SK-N-SH treated with all-trans-retinoic acid at 6 μM for 48 hours (cell line): Measurements from ENCODE around the gene MTCL1.

Experiments used
- ATAC-seq: fragments of 200-7000 bp; cut with Tn5 transposase; 3 replicates; pipeline ENCODE4 v1.9.1; 2020; ENCODE audit warnings: mild to moderate bottlenecking, moderate library complexity
- ARNTL ChIP-seq: fragments of 450-650 bp; formaldehyde crosslinking; IDR thresholded peaks from 2 replicates; pipeline ENCODE4 v1.5.0; 2020; ENCODE audit warnings: low read depth, mild to moderate bottlenecking, moderate library complexity, borderline replicate concordance
- BACH2 ChIP-seq: fragments of 250-450 bp; sonication (Bioruptor Pico); IDR thresholded peaks from 2 replicates; pipeline ENCODE4 v1.9.0; 2021; ENCODE audit warnings: mild to moderate bottlenecking, borderline replicate concordance
- CSDC2 ChIP-seq: fragments of 250-450 bp; sonication (Bioruptor Pico); IDR thresholded peaks from 2 replicates; pipeline ENCODE4 v1.5.0; 2020; ENCODE audit warnings: mild to moderate bottlenecking, moderate library complexity
- GLIS3 ChIP-seq: fragments of 250-450 bp; sonication (Bioruptor Pico); IDR thresholded peaks from 2 replicates; pipeline ENCODE4 v1.5.0; 2020; ENCODE audit warnings: mild to moderate bottlenecking, moderate library complexity
- ISL1 ChIP-seq: fragments of 250-450 bp; sonication (Bioruptor Pico); IDR thresholded peaks from 2 replicates; pipeline ENCODE4 v2.1.2; 2022; ENCODE audit warnings: mild to moderate bottlenecking, moderate library complexity
- OSR1 ChIP-seq: fragments of 250-450 bp; sonication (Bioruptor Pico); IDR thresholded peaks from 2 replicates; pipeline ENCODE4 v1.8.0; 2022; ENCODE audit warnings: moderate library complexity, mild to moderate bottlenecking, inconsistent platforms
- PPARA ChIP-seq: fragments of 250-450 bp; sonication (Bioruptor Pico); IDR thresholded peaks from 2 replicates; pipeline ENCODE4 v1.5.0; 2020; ENCODE audit warnings: mild to moderate bottlenecking, borderline replicate concordance
- SNAI2 ChIP-seq: fragments of 250-450 bp; sonication (Bioruptor Pico); IDR thresholded peaks from 2 replicates; pipeline ENCODE4 v1.5.0; 2020; ENCODE audit warnings: mild to moderate bottlenecking, moderate library complexity
- TCF4 ChIP-seq: fragments of 250-450 bp; sonication (Bioruptor Pico); IDR thresholded peaks from 2 replicates; pipeline ENCODE4 v1.8.0; 2021; ENCODE audit warnings: mild to moderate bottlenecking, moderate library complexity, borderline replicate concordance
- TOX ChIP-seq: fragments of 250-450 bp; sonication (Bioruptor Pico); IDR thresholded peaks from 2 replicates; pipeline ENCODE4 v1.8.0; 2021; ENCODE audit warnings: mild to moderate bottlenecking, moderate library complexity, borderline replicate concordance
- ZC3H10 ChIP-seq: fragments of 250-450 bp; sonication (Bioruptor Pico); IDR thresholded peaks from 2 replicates; pipeline ENCODE4 v1.5.1; 2021; ENCODE audit warnings: mild to moderate bottlenecking, moderate library complexity
- ZFP30 ChIP-seq: fragments of 450-650 bp; formaldehyde crosslinking; IDR thresholded peaks from 2 replicates; pipeline ENCODE4 v1.5.0; 2022; ENCODE audit warnings: mild to moderate bottlenecking, moderate library complexity
- ZNF565 ChIP-seq: fragments of 450-650 bp; formaldehyde crosslinking; conservative IDR thresholded peaks from 2 replicates; pipeline ENCODE4 v1.5.0; 2020; ENCODE audit warnings: low read depth, mild to moderate bottlenecking, moderate library complexity
- ZNF70 ChIP-seq: fragments of 450-650 bp; formaldehyde crosslinking; IDR thresholded peaks from 2 replicates; pipeline ENCODE4 v1.5.0; 2020; ENCODE audit warnings: mild to moderate bottlenecking, moderate library complexity
- TF ChIP-seq, protein P1 (sequence below): fragments of 250-450 bp; sonication (Bioruptor Pico); IDR thresholded peaks from 2 replicates; pipeline ENCODE4 v1.8.0; 2020; ENCODE audit warnings: mild to moderate bottlenecking, moderate library complexity, borderline replicate concordance
- TF ChIP-seq, protein P2 (sequence below): fragments of 250-450 bp; sonication (Bioruptor Pico); IDR thresholded peaks from 2 replicates; pipeline ENCODE4 v1.5.0; 2020; ENCODE audit warnings: mild to moderate bottlenecking, moderate library complexity
- TF ChIP-seq, protein P3 (sequence below): fragments of 250-450 bp; sonication (Bioruptor Pico); IDR thresholded peaks from 2 replicates; pipeline ENCODE4 v1.8.0; 2021; ENCODE audit warnings: low read depth, mild to moderate bottlenecking, moderate library complexity, borderline replicate concordance
- TF ChIP-seq, protein P4 (sequence below): fragments of 250-450 bp; sonication (Bioruptor Pico); IDR thresholded peaks from 2 replicates; pipeline ENCODE4 v1.5.1; 2020; ENCODE audit warnings: low read depth, mild to moderate bottlenecking, moderate library complexity
- TF ChIP-seq, protein P5 (sequence below): fragments of 250-450 bp; sonication (Bioruptor Pico); IDR thresholded peaks from 2 replicates; pipeline ENCODE4 v1.5.1; 2021; ENCODE audit warnings: mild to moderate bottlenecking, moderate library complexity

MTCL1 gene

DNA sequence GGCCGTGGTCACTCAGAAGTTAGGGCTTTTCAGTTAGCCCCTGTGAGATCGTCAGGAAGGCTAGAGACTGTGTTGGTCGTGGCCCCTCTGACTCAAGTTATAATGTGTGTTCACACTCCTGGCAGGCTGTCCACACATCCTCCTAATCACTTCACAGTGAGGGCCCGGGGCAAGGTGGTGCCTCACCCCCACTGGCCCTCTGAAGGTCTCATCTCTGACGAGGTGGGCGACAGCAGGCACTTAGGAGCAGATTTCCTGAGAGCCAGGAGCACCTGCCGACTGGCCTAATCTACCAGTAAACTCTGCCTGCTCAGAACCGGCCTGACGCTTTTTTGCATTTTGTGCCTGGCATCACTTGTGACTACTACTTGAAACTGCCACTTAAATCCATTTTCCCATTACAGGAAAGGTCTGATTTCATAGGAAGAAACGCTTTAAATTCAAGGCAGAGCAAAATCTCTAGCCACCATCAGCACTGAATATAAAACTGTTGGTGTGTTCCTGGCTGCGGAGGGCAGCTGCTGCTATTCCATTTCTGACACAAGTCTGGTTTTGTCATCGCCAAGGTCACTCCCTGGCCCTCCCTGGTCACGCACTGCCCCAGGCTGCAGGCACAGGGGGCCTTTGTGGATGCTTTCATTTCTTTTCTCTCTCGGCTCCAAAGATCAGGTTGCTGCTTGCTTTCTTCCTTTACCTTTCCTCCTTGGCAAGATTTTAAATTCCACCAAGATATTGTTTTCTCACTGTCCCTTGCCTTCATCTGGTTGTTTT lies 48.1 kb upstream of the MTCL1 start:
- TF ChIP-seq TCF4 (CRISPR knock-in tag) = no peak
- TF ChIP-seq OSR1 = no peak
- TF ChIP-seq, protein P1, sequence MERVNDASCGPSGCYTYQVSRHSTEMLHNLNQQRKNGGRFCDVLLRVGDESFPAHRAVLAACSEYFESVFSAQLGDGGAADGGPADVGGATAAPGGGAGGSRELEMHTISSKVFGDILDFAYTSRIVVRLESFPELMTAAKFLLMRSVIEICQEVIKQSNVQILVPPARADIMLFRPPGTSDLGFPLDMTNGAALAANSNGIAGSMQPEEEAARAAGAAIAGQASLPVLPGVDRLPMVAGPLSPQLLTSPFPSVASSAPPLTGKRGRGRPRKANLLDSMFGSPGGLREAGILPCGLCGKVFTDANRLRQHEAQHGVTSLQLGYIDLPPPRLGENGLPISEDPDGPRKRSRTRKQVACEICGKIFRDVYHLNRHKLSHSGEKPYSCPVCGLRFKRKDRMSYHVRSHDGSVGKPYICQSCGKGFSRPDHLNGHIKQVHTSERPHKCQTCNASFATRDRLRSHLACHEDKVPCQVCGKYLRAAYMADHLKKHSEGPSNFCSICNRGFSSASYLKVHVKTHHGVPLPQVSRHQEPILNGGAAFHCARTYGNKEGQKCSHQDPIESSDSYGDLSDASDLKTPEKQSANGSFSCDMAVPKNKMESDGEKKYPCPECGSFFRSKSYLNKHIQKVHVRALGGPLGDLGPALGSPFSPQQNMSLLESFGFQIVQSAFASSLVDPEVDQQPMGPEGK = no peak
- TF ChIP-seq, protein P2, sequence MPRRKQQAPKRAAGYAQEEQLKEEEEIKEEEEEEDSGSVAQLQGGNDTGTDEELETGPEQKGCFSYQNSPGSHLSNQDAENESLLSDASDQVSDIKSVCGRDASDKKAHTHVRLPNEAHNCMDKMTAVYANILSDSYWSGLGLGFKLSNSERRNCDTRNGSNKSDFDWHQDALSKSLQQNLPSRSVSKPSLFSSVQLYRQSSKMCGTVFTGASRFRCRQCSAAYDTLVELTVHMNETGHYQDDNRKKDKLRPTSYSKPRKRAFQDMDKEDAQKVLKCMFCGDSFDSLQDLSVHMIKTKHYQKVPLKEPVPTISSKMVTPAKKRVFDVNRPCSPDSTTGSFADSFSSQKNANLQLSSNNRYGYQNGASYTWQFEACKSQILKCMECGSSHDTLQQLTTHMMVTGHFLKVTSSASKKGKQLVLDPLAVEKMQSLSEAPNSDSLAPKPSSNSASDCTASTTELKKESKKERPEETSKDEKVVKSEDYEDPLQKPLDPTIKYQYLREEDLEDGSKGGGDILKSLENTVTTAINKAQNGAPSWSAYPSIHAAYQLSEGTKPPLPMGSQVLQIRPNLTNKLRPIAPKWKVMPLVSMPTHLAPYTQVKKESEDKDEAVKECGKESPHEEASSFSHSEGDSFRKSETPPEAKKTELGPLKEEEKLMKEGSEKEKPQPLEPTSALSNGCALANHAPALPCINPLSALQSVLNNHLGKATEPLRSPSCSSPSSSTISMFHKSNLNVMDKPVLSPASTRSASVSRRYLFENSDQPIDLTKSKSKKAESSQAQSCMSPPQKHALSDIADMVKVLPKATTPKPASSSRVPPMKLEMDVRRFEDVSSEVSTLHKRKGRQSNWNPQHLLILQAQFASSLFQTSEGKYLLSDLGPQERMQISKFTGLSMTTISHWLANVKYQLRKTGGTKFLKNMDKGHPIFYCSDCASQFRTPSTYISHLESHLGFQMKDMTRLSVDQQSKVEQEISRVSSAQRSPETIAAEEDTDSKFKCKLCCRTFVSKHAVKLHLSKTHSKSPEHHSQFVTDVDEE = no peak
- no peak for TF ChIP-seq BACH2 (CRISPR knock-in tag)
- no peak for TF ChIP-seq ISL1
- ATAC-seq = no peak

DNA sequence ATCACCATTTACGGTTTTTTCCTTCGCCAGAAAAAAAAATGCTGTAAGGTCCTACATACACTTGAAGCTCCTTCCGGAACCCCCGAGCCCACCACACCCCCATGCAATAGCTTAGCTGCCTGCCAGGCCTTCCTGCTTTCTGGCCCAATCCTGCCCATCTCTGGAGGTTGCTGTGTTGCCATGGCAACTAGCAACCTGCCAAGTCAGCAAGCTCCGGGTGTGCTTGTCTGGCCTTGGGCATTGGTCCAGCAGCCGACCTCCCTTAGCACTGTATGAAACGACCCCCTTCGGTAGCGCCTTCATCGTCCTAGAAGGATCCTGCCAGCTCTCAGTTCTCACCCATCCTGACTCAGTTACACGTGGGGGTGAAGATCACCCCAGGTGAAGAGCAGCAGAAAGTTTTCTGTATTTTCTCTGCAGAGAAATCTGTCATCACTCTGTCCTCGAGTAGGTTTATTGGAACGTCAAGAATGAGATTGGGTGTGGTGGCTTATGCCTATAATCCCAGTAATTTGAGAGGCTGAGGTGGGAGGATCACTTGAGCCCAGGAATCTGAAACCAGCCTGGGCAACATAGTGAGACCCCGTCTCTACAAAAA lies 47.4 kb upstream of the MTCL1 start:
- TF ChIP-seq PPARA (CRISPR knock-in tag) (no peak), ARNTL (CRISPR knock-in tag) (no peak), ISL1 (no peak), ZFP30 (CRISPR knock-in tag) (no peak), CSDC2 (CRISPR knock-in tag) (no peak), ZC3H10 (CRISPR knock-in tag) (no peak), ZNF565 (CRISPR knock-in tag) (no peak), ZNF70 (CRISPR knock-in tag) (no peak), SNAI2 (no peak)
- TF ChIP-seq, protein P2 = no peak
- TF ChIP-seq, protein P3, sequence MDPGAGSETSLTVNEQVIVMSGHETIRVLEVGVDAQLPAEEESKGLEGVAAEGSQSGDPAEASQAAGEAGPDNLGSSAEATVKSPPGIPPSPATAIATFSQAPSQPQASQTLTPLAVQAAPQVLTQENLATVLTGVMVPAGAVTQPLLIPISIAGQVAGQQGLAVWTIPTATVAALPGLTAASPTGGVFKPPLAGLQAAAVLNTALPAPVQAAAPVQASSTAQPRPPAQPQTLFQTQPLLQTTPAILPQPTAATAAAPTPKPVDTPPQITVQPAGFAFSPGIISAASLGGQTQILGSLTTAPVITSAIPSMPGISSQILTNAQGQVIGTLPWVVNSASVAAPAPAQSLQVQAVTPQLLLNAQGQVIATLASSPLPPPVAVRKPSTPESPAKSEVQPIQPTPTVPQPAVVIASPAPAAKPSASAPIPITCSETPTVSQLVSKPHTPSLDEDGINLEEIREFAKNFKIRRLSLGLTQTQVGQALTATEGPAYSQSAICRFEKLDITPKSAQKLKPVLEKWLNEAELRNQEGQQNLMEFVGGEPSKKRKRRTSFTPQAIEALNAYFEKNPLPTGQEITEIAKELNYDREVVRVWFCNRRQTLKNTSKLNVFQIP (CRISPR knock-in tag) = no peak
- TF ChIP-seq, protein P4, sequence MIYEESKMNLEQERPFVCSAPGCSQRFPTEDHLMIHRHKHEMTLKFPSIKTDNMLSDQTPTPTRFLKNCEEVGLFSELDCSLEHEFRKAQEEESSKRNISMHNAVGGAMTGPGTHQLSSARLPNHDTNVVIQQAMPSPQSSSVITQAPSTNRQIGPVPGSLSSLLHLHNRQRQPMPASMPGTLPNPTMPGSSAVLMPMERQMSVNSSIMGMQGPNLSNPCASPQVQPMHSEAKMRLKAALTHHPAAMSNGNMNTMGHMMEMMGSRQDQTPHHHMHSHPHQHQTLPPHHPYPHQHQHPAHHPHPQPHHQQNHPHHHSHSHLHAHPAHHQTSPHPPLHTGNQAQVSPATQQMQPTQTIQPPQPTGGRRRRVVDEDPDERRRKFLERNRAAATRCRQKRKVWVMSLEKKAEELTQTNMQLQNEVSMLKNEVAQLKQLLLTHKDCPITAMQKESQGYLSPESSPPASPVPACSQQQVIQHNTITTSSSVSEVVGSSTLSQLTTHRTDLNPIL (CRISPR knock-in tag) = no peak
- no peak for ATAC-seq

DNA sequence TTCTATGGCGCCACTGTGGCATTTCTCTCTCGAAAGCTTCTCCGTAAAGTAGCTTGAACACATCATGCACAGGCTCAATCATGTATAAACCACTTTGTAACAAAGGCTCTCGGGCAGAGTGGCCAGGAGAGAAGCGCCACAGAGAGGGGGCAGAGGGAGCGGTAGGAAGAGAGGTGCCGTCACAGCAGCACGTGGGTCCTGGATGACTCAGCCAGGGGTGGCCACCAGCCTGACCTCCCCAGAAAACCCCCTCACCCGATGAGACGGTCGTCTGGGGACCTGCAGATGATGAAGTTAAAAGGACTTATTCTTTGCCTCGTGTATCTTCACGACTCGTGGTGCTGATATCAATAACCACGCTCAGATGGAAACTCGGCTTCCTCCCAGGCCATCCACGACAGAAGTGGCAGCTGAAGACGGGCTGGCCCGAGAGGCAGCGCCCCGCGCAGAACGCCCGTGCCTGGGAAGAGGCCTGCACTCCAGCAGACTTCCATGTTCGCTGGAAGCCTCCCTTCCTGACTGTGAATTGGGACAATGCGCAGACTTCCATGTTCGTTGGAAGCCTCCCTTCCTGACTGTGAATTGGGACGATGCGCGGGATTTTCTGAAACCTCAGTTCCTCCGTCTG lies 46.4 kb upstream of the MTCL1 start:
- no peak for ATAC-seq
- TF ChIP-seq GLIS3 (CRISPR knock-in tag) (no peak), TOX (CRISPR knock-in tag) (no peak), PPARA (CRISPR knock-in tag) (no peak)
- TF ChIP-seq, protein P4 (CRISPR knock-in tag) = no peak
- TF ChIP-seq, protein P2 = no peak
- TF ChIP-seq, protein P5, sequence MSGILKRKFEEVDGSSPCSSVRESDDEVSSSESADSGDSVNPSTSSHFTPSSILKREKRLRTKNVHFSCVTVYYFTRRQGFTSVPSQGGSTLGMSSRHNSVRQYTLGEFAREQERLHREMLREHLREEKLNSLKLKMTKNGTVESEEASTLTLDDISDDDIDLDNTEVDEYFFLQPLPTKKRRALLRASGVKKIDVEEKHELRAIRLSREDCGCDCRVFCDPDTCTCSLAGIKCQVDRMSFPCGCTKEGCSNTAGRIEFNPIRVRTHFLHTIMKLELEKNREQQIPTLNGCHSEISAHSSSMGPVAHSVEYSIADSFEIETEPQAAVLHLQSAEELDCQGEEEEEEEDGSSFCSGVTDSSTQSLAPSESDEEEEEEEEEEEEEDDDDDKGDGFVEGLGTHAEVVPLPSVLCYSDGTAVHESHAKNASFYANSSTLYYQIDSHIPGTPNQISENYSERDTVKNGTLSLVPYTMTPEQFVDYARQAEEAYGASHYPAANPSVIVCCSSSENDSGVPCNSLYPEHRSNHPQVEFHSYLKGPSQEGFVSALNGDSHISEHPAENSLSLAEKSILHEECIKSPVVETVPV (CRISPR knock-in tag) = no peak
